Measurements from ENCODE around the gene RAP1GAP2.

GRCh38 chr17:2851615-2852014 lies 55.4 kb downstream of the RAP1GAP2 start:
- TF ChIP-seq POLR2AphosphoS5 (IDR thresholded peaks at IDR 0.05; ENCODE audit: low read depth, low read length) (no peak), PHF8 (conservative IDR thresholded peaks at IDR 0.05; ENCODE audit: low read depth, low read length) (no peak), POLR2A (IDR thresholded peaks at IDR 0.05; ENCODE audit: control extremely low read depth in 1 of 2, low read depth in 2 of 2, low read length in 2 of 2) (no peak), RAD21 (IDR thresholded peaks at IDR 0.05 in 1 of 2, conservative IDR thresholded peaks at IDR 0.05 in 1 of 2; ENCODE audit: low read depth in 2 of 2, low read length in 2 of 2) (no peak), ZNF274 (IDR thresholded peaks at IDR 0.05; ENCODE audit: borderline replicate concordance, extremely low read depth, low read length) (no peak), EZH2 (IDR thresholded peaks at IDR 0.05; ENCODE audit: low read depth, low read length, severe bottlenecking) (no peak), NANOG (IDR thresholded peaks at IDR 0.05; ENCODE audit: insufficient read depth, low read depth, low read length, poor library complexity, severe bottlenecking) (no peak), EP300 (IDR thresholded peaks at IDR 0.05; ENCODE audit: borderline replicate concordance in 1 of 2, low read depth in 2 of 2, low read length in 2 of 2) (no peak), GABPA (IDR thresholded peaks at IDR 0.05; ENCODE audit: borderline replicate concordance, insufficient read depth, low read length) (no peak), CHD1 (IDR thresholded peaks at IDR 0.05; ENCODE audit: low read depth, low read length) (no peak)
- TF ChIP-seq, protein P1, sequence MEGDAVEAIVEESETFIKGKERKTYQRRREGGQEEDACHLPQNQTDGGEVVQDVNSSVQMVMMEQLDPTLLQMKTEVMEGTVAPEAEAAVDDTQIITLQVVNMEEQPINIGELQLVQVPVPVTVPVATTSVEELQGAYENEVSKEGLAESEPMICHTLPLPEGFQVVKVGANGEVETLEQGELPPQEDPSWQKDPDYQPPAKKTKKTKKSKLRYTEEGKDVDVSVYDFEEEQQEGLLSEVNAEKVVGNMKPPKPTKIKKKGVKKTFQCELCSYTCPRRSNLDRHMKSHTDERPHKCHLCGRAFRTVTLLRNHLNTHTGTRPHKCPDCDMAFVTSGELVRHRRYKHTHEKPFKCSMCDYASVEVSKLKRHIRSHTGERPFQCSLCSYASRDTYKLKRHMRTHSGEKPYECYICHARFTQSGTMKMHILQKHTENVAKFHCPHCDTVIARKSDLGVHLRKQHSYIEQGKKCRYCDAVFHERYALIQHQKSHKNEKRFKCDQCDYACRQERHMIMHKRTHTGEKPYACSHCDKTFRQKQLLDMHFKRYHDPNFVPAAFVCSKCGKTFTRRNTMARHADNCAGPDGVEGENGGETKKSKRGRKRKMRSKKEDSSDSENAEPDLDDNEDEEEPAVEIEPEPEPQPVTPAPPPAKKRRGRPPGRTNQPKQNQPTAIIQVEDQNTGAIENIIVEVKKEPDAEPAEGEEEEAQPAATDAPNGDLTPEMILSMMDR (IDR thresholded peaks at IDR 0.05; ENCODE audit: control extremely low read depth in 1 of 3, insufficient read depth in 1 of 3, low read depth in 1 of 3, low read length in 3 of 3): no peak
- TF ChIP-seq, protein P2, sequence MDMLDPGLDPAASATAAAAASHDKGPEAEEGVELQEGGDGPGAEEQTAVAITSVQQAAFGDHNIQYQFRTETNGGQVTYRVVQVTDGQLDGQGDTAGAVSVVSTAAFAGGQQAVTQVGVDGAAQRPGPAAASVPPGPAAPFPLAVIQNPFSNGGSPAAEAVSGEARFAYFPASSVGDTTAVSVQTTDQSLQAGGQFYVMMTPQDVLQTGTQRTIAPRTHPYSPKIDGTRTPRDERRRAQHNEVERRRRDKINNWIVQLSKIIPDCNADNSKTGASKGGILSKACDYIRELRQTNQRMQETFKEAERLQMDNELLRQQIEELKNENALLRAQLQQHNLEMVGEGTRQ (IDR thresholded peaks at IDR 0.05; ENCODE audit: low read length): no peak
- TF ChIP-seq, protein P3, sequence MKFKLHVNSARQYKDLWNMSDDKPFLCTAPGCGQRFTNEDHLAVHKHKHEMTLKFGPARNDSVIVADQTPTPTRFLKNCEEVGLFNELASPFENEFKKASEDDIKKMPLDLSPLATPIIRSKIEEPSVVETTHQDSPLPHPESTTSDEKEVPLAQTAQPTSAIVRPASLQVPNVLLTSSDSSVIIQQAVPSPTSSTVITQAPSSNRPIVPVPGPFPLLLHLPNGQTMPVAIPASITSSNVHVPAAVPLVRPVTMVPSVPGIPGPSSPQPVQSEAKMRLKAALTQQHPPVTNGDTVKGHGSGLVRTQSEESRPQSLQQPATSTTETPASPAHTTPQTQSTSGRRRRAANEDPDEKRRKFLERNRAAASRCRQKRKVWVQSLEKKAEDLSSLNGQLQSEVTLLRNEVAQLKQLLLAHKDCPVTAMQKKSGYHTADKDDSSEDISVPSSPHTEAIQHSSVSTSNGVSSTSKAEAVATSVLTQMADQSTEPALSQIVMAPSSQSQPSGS (IDR thresholded peaks at IDR 0.05; ENCODE audit: low read length): no peak
